ENCODE results near the gene ZMYND11. TPM values are rescaled to one million over a fixed set of nuclear protein-coding genes. Genes with fewer than 3 reads are reported as not detected.

Gene ZMYND11
- polyA plus RNA-seq, 1 donor (not counting 4 experiments of a cell fraction or from before 2014, with no cell fraction given): 36.1 TPM

- no peaks in the 10 kb centered on the region for H4K20me1 ChIP-seq (ENCODE audit: control insufficient read depth, extremely low read depth, insufficient read depth, low read length)
- H2AFZ ChIP-seq (ENCODE audit: control insufficient read depth, low read length): no peak overlapping the region
- DNase-seq (ENCODE audit: low read depth, low spot score): no peak
- H3K9me1 ChIP-seq (ENCODE audit: control insufficient read depth, extremely low read depth, insufficient read depth, low read length): no peaks in the 10 kb centered on the region
- no peak overlapping the region for H3K27ac ChIP-seq (ENCODE audit: control insufficient read depth, insufficient read depth, low read length)
- no peaks in the 10 kb centered on the region for H3K79me2 ChIP-seq (ENCODE audit: control insufficient read depth, insufficient read depth, low read length)
- peaks cover 2 to 5% of the 10 kb centered on the region in 2 experiments for H3K36me3 ChIP-seq (ENCODE audit: control insufficient read depth in 2 of 2, extremely low read depth in 1 of 2, insufficient read depth in 2 of 2, low read length in 2 of 2)
- FAIRE-seq: no peak
- H3K4me2 ChIP-seq (ENCODE audit: control insufficient read depth, extremely low read depth, insufficient read depth, low read depth, low read length): no peak overlapping the region
- dilution Hi-C loops (cut with MboI; ENCODE audit: extremely low pct_ligation_motif_present, low sequenced_read_pairs): no loop called here
- H3K9ac ChIP-seq (ENCODE audit: control insufficient read depth, extremely low read depth, insufficient read depth, low read length): no peak overlapping the region
- H3K9me3 ChIP-seq (ENCODE audit: control insufficient read depth, low read depth, low read length): no peaks in the 10 kb centered on the region
- H3K4me3 ChIP-seq (ENCODE audit: control insufficient read depth in 2 of 3, extremely low read depth in 1 of 3, insufficient read depth in 2 of 3, low read depth in 1 of 3, low read length in 3 of 3): no peak overlapping the region
- TF ChIP-seq EZH2 (IDR thresholded peaks at IDR 0.05; ENCODE audit: low read length) (no peak), CTCF (optimal IDR thresholded peaks at IDR 0.05 in 1 of 3, IDR thresholded peaks at IDR 0.05 in 1 of 3, conservative IDR thresholded peaks at IDR 0.05 in 1 of 3; ENCODE audit: extremely low read depth in 1 of 3, insufficient read depth in 2 of 3, low read length in 3 of 3) (no peak)
- H3K27me3 ChIP-seq (ENCODE audit: control insufficient read depth, extremely low read depth, insufficient read depth, low read length): no peaks in the 10 kb centered on the region
- no peaks in the 10 kb centered on the region for H3K4me1 ChIP-seq (ENCODE audit: control insufficient read depth, extremely low read depth, insufficient read depth, low read length)
Measured at GRCh38 chr10:241966-242643, 106.8 kb downstream of the ZMYND11 start.

GRCh38 chr10:244227-244626, 109.0 kb downstream of the ZMYND11 start:
- no peak overlapping the region for H3K9ac ChIP-seq (ENCODE audit: control insufficient read depth, extremely low read depth, insufficient read depth, low read length)
- H3K79me2 ChIP-seq (ENCODE audit: control insufficient read depth, insufficient read depth, low read length): no peaks in the 10 kb centered on the region
- TF ChIP-seq CTCF (optimal IDR thresholded peaks at IDR 0.05 in 1 of 3, IDR thresholded peaks at IDR 0.05 in 1 of 3, conservative IDR thresholded peaks at IDR 0.05 in 1 of 3; ENCODE audit: extremely low read depth in 1 of 3, insufficient read depth in 2 of 3, low read length in 3 of 3): no peak
- no peak for TF ChIP-seq EZH2 (IDR thresholded peaks at IDR 0.05; ENCODE audit: low read length)
- H3K9me1 ChIP-seq (ENCODE audit: control insufficient read depth, extremely low read depth, insufficient read depth, low read length): no peaks in the 10 kb centered on the region
- no peak overlapping the region for H3K4me3 ChIP-seq (ENCODE audit: control insufficient read depth in 2 of 3, extremely low read depth in 1 of 3, insufficient read depth in 2 of 3, low read depth in 1 of 3, low read length in 3 of 3)
- H2AFZ ChIP-seq (ENCODE audit: control insufficient read depth, low read length): no peak overlapping the region
- no peaks in the 10 kb centered on the region for H4K20me1 ChIP-seq (ENCODE audit: control insufficient read depth, extremely low read depth, insufficient read depth, low read length)
- H3K27ac ChIP-seq (ENCODE audit: control insufficient read depth, insufficient read depth, low read length): no peak overlapping the region
- H3K36me3 ChIP-seq (ENCODE audit: control insufficient read depth in 2 of 2, extremely low read depth in 1 of 2, insufficient read depth in 2 of 2, low read length in 2 of 2): peaks cover 2 to 5% of the 10 kb centered on the region in 2 experiments
- no peaks in the 10 kb centered on the region for H3K4me1 ChIP-seq (ENCODE audit: control insufficient read depth, extremely low read depth, insufficient read depth, low read length)
- no peaks in the 10 kb centered on the region for H3K27me3 ChIP-seq (ENCODE audit: control insufficient read depth, extremely low read depth, insufficient read depth, low read length)
- no peak overlapping the region for H3K4me2 ChIP-seq (ENCODE audit: control insufficient read depth, extremely low read depth, insufficient read depth, low read depth, low read length)
- FAIRE-seq (no peak), DNase-seq (ENCODE audit: low read depth, low spot score) (no peak)
- no peaks in the 10 kb centered on the region for H3K9me3 ChIP-seq (ENCODE audit: control insufficient read depth, low read depth, low read length)
- dilution Hi-C loops (cut with MboI; ENCODE audit: extremely low pct_ligation_motif_present, low sequenced_read_pairs): no loop called here

All from keratinocyte (primary cell).